Hepatocyte (in vitro differentiated cells): Measurements from ENCODE around the gene PCNP. TPM values are rescaled to one million over a fixed set of nuclear protein-coding genes. Genes with fewer than 3 reads are reported as not detected.

Experiments
- DNase-seq: peaks from one replicate; pipeline ENCODE4 v3.0.0-alpha.2; 2016; ENCODE audit warnings: low spot score
- H2AFZ ChIP-seq: fragments of 200-600 bp; sonication (generic); 2 replicates; pipeline ENCODE4 v1.6.0; 2016; ENCODE audit warnings: antibody characterized with exemption, mild to moderate bottlenecking
- H3K27ac ChIP-seq: fragments of 200-600 bp; sonication (generic); 2 replicates; pipeline ENCODE4 v1.5.1; 2016; ENCODE audit warnings: mild to moderate bottlenecking
- H3K27me3 ChIP-seq: fragments of 200-600 bp; sonication (generic); 2 replicates; pipeline ENCODE4 v1.6.1; 2016
- H3K36me3 ChIP-seq: fragments of 200-600 bp; sonication (generic); replicated peaks from 2 replicates; pipeline ENCODE4 v1.5.1; 2016; ENCODE audit warnings: low read depth; ENCODE audit not compliant: insufficient read depth
- H3K4me1 ChIP-seq: fragments of 200-600 bp; sonication (generic); 2 replicates; pipeline ENCODE4 v1.5.1; 2016; ENCODE audit warnings: mild to moderate bottlenecking, moderate library complexity; ENCODE audit not compliant: insufficient read depth
- H3K4me2 ChIP-seq: fragments of 200-600 bp; sonication (generic); 2 replicates; pipeline ENCODE4 v1.6.0; 2016
- H3K4me3 ChIP-seq: fragments of 200-600 bp; sonication (generic); 2 replicates; pipeline ENCODE4 v1.5.1; 2016; ENCODE audit warnings: mild to moderate bottlenecking
- H3K79me2 ChIP-seq: fragments of 200-600 bp; sonication (generic); 2 replicates; pipeline ENCODE4 v1.6.0; 2017; ENCODE audit warnings: mild to moderate bottlenecking
- H3K9me2 ChIP-seq: fragments of 200-600 bp; sonication (generic); replicated peaks from 2 replicates; pipeline ENCODE4 v1.6.0; 2017; ENCODE audit warnings: mild to moderate bottlenecking; ENCODE audit not compliant: insufficient read depth
- H3K9me3 ChIP-seq: fragments of 200-600 bp; sonication (generic); 2 replicates; pipeline ENCODE4 v1.5.1; 2016; ENCODE audit warnings: low read depth, mild to moderate bottlenecking
- H4K20me1 ChIP-seq: fragments of 200-600 bp; sonication (generic); 2 replicates; pipeline ENCODE4 v1.6.0; 2016; ENCODE audit warnings: mild to moderate bottlenecking; ENCODE audit not compliant: insufficient read depth, poor library complexity, severe bottlenecking
- CTCF ChIP-seq: fragments of 200-600 bp; sonication (generic); IDR thresholded peaks from 2 replicates; pipeline ENCODE4 v1.5.1; 2016; ENCODE audit warnings: antibody characterized with exemption, mild to moderate bottlenecking; ENCODE audit not compliant: poor library complexity
- EZH2 ChIP-seq: fragments of 200-600 bp; sonication (generic); IDR thresholded peaks from 2 replicates; pipeline ENCODE4 v1.6.1; 2016; ENCODE audit warnings: antibody characterized with exemption, mild to moderate bottlenecking, borderline replicate concordance
- EZH2phosphoT487 ChIP-seq: fragments of 200-600 bp; sonication (generic); IDR thresholded peaks from one replicate; pipeline ENCODE4 v1.6.1; 2018; ENCODE audit warnings: antibody characterized with exemption, mild to moderate bottlenecking, low read depth, moderate library complexity; ENCODE audit not compliant: unreplicated experiment, severe bottlenecking
- WGBS: methylation state at CpG from one replicate; pipeline ENCODE4 v1.1.6; 2016; ENCODE audit warnings: low lambda C conversion rate; ENCODE audit errors: missing lambda C conversion rate; 5-methylcytosine and 5-hydroxymethylcytosine counted together
- polyA plus RNA-seq: library from polyadenylated mRNA; unstranded; fragments of >200 nt; fragmentation: Nextera tagmentation; extraction: Ambion mirVana; gene quantifications from 2 replicates; pipeline ENCODE4 v1.2.1, GENCODE V29; 2016
- total RNA-seq: library from RNA; depleted of rRNA; stranded (reverse); fragments of >200 nt; gene quantifications from 2 replicates; pipeline ENCODE4 v1.2.3, GENCODE V29; 2014

PCNP gene
- total and polyA plus RNA-seq, 2 experiments from 2014 or later: 86.4 to 133 TPM

DNA sequence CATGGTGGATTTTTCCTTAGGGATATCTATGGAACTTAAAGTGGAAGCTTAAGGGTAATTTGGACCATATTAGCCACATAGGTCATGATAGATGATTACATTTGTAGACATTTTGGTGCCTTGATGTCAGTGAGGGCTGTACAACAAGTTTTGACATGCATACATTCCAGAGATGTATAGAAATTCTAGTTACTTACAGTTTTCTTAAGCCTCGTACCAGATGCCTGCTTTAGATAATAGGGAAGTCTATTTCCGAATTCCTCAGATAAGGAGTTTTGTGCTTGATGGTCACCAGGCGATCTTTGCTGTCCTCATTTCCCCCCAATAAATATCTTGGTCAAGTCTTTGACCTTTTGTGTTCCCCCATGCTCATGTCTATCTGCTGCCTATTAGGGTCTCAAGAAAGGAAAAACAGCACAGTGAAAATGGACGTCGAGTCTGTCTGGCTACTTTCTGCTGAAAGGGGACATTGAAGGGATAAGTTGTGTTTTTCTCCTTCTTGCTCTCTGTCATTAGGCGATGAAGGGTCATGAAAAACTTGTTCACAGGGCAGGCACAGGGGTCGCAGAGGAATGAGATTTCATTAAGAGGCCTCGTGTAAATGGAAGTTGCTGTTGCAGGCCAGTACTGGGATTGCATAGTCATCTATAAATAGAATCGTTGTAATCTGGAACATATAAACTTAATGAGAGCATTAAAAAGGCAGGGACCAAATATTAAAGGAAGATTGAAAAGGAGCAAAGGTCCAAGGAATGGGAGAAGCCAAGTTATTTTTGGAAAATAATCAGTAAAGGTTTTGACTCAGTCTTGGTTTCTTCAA lies 41.0 kb upstream of the PCNP start:
- H3K27ac ChIP-seq: no peak overlapping the region
- TF ChIP-seq EZH2phosphoT487 (no peak), CTCF (no peak), EZH2 (no peak)
- H3K4me2 ChIP-seq: no peak overlapping the region
- no peak overlapping the region for H2AFZ ChIP-seq
- H4K20me1 ChIP-seq: no peaks in the 10 kb centered on the region
- no peak overlapping the region for H3K4me3 ChIP-seq
- H3K79me2 ChIP-seq: no peaks in the 10 kb centered on the region
- no peaks in the 10 kb centered on the region for H3K9me3 ChIP-seq
- 45% methylated on average over 9 of the region's 9 CpGs for WGBS
- peaks cover 30% of the 10 kb centered on the region for H3K4me1 ChIP-seq
- no peaks in the 10 kb centered on the region for H3K36me3 ChIP-seq
- no peak for DNase-seq
- H3K9me2 ChIP-seq: no peaks in the 10 kb centered on the region
- no peaks in the 10 kb centered on the region for H3K27me3 ChIP-seq

GRCh38 chr3:101533603-101533968 lies 40.4 kb upstream of the PCNP start:
- Histone ChIP-seq H2AFZ (no peak overlapping the region), H3K27ac (peak overlapping the region; percentile 31), H3K36me3 (no peaks in the 10 kb centered on the region), H4K20me1 (no peaks in the 10 kb centered on the region), H3K9me2 (no peaks in the 10 kb centered on the region), H3K4me3 (no peak overlapping the region), H3K4me1 (peaks cover 30% of the 10 kb centered on the region), H3K4me2 (no peak overlapping the region), H3K9me3 (no peaks in the 10 kb centered on the region), H3K27me3 (no peaks in the 10 kb centered on the region), H3K79me2 (no peaks in the 10 kb centered on the region)
- WGBS: 71% methylated on average over 1 of the region's 1 CpG
- TF ChIP-seq EZH2 (no peak), CTCF (no peak), EZH2phosphoT487 (no peak)
- DNase-seq: no peak

DNA sequence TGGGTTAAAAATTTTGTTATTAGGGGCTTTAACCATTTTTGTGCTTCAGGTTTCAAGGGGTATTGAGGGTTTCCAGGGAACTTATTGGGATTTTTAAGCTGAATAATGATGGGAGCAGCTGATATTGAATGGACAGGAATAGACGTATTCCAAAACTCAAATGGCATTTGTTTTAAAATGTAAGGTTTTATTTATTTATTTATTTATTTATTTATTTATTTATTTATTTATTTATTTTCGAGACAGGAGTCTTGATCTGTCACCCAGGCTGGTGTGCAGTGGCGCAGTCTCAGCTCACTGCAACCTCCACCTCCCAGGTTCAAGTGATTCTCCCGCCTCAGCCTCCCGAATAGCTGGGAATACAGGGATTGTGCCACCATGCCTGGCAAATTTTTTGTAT lies 38.8 kb upstream of the PCNP start:
- Histone ChIP-seq H3K4me2 (no peak overlapping the region), H3K4me1 (peaks cover 30% of the 10 kb centered on the region), H4K20me1 (no peaks in the 10 kb centered on the region), H2AFZ (no peak overlapping the region), H3K27me3 (no peaks in the 10 kb centered on the region), H3K79me2 (no peaks in the 10 kb centered on the region), H3K4me3 (no peak overlapping the region), H3K36me3 (no peaks in the 10 kb centered on the region), H3K9me3 (no peaks in the 10 kb centered on the region), H3K9me2 (no peaks in the 10 kb centered on the region), H3K27ac (no peak overlapping the region)
- no peak for DNase-seq
- TF ChIP-seq EZH2phosphoT487 (no peak), EZH2 (no peak), CTCF (no peak)
- WGBS: 98% methylated on average over 5 of the region's 5 CpGs
